SK-N-SH treated with all-trans-retinoic acid at 6 μM for 48 hours (cell line): Measurements from ENCODE around the gene ATP9A.

Experiments
- ARNTL ChIP-seq: fragments of 450-650 bp; formaldehyde crosslinking; IDR thresholded peaks from 2 replicates; pipeline ENCODE4 v1.5.0; 2020; ENCODE audit warnings: low read depth, mild to moderate bottlenecking, moderate library complexity, borderline replicate concordance
- CREB5 ChIP-seq: fragments of 250-450 bp; sonication (Bioruptor Pico); IDR thresholded peaks from 2 replicates; pipeline ENCODE4 v1.5.1; 2020; ENCODE audit warnings: low read depth, mild to moderate bottlenecking, moderate library complexity
- GLIS3 ChIP-seq: fragments of 250-450 bp; sonication (Bioruptor Pico); IDR thresholded peaks from 2 replicates; pipeline ENCODE4 v1.5.0; 2020; ENCODE audit warnings: mild to moderate bottlenecking, moderate library complexity
- ISL1 ChIP-seq: fragments of 250-450 bp; sonication (Bioruptor Pico); IDR thresholded peaks from 2 replicates; pipeline ENCODE4 v2.1.2; 2022; ENCODE audit warnings: mild to moderate bottlenecking, moderate library complexity
- OSR1 ChIP-seq: fragments of 250-450 bp; sonication (Bioruptor Pico); IDR thresholded peaks from 2 replicates; pipeline ENCODE4 v1.8.0; 2022; ENCODE audit warnings: moderate library complexity, mild to moderate bottlenecking, inconsistent platforms
- PATZ1 ChIP-seq: fragments of 250-450 bp; sonication (Bioruptor Pico); IDR thresholded peaks from 2 replicates; pipeline ENCODE4 v1.8.0; 2020; ENCODE audit warnings: mild to moderate bottlenecking, moderate library complexity, borderline replicate concordance
- PPARA ChIP-seq: fragments of 250-450 bp; sonication (Bioruptor Pico); IDR thresholded peaks from 2 replicates; pipeline ENCODE4 v1.5.0; 2020; ENCODE audit warnings: mild to moderate bottlenecking, borderline replicate concordance
- RARB ChIP-seq: fragments of 250-450 bp; sonication (Bioruptor Pico); IDR thresholded peaks from 2 replicates; pipeline ENCODE4 v1.8.0; 2021; ENCODE audit warnings: mild to moderate bottlenecking, moderate library complexity
- SNAI2 ChIP-seq: fragments of 250-450 bp; sonication (Bioruptor Pico); IDR thresholded peaks from 2 replicates; pipeline ENCODE4 v1.5.0; 2020; ENCODE audit warnings: mild to moderate bottlenecking, moderate library complexity
- TOX ChIP-seq: fragments of 250-450 bp; sonication (Bioruptor Pico); IDR thresholded peaks from 2 replicates; pipeline ENCODE4 v1.8.0; 2021; ENCODE audit warnings: mild to moderate bottlenecking, moderate library complexity, borderline replicate concordance
- ZC3H10 ChIP-seq: fragments of 250-450 bp; sonication (Bioruptor Pico); IDR thresholded peaks from 2 replicates; pipeline ENCODE4 v1.5.1; 2021; ENCODE audit warnings: mild to moderate bottlenecking, moderate library complexity
- ZFP3 ChIP-seq: fragments of 250-450 bp; sonication (Bioruptor Pico); IDR thresholded peaks from 2 replicates; pipeline ENCODE4 v1.5.0; 2020; ENCODE audit warnings: mild to moderate bottlenecking, moderate library complexity
- TF ChIP-seq, protein P1 (sequence below): fragments of 250-450 bp; sonication (Bioruptor Pico); IDR thresholded peaks from 2 replicates; pipeline ENCODE4 v1.5.1; 2021; ENCODE audit warnings: mild to moderate bottlenecking, moderate library complexity
- TF ChIP-seq, protein P2 (sequence below): fragments of 250-450 bp; sonication (Bioruptor Pico); IDR thresholded peaks from 2 replicates; pipeline ENCODE4 v1.8.0; 2021; ENCODE audit warnings: low read depth, mild to moderate bottlenecking, moderate library complexity, borderline replicate concordance

GRCh38 chr20:51759769-51760510, 8.2 kb downstream of the ATP9A start:
- TF ChIP-seq ISL1 (no peak), PATZ1 (CRISPR knock-in tag) (no peak), TOX (CRISPR knock-in tag) (no peak), ZC3H10 (no peak), CREB5 (CRISPR knock-in tag) (no peak), ZFP3 (CRISPR knock-in tag) (no peak), SNAI2 (no peak), GLIS3 (CRISPR knock-in tag) (no peak), PPARA (CRISPR knock-in tag) (no peak), RARB (CRISPR knock-in tag) (no peak), ARNTL (no peak), OSR1 (CRISPR knock-in tag) (no peak)
- TF ChIP-seq, protein P1, sequence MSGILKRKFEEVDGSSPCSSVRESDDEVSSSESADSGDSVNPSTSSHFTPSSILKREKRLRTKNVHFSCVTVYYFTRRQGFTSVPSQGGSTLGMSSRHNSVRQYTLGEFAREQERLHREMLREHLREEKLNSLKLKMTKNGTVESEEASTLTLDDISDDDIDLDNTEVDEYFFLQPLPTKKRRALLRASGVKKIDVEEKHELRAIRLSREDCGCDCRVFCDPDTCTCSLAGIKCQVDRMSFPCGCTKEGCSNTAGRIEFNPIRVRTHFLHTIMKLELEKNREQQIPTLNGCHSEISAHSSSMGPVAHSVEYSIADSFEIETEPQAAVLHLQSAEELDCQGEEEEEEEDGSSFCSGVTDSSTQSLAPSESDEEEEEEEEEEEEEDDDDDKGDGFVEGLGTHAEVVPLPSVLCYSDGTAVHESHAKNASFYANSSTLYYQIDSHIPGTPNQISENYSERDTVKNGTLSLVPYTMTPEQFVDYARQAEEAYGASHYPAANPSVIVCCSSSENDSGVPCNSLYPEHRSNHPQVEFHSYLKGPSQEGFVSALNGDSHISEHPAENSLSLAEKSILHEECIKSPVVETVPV (CRISPR knock-in tag): no peak
- TF ChIP-seq, protein P2, sequence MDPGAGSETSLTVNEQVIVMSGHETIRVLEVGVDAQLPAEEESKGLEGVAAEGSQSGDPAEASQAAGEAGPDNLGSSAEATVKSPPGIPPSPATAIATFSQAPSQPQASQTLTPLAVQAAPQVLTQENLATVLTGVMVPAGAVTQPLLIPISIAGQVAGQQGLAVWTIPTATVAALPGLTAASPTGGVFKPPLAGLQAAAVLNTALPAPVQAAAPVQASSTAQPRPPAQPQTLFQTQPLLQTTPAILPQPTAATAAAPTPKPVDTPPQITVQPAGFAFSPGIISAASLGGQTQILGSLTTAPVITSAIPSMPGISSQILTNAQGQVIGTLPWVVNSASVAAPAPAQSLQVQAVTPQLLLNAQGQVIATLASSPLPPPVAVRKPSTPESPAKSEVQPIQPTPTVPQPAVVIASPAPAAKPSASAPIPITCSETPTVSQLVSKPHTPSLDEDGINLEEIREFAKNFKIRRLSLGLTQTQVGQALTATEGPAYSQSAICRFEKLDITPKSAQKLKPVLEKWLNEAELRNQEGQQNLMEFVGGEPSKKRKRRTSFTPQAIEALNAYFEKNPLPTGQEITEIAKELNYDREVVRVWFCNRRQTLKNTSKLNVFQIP (CRISPR knock-in tag): no peak
